ENCODE results near the gene IFT81.
A peak's percentile ranks its signal among the peaks of the same experiment; 100 is the strongest.
"Not testable (repeated sequence)": the region's sequence is repeated elsewhere in the genome, so short reads cannot be mapped to it uniquely, and the experiment has no call there.

Gene IFT81

GRCh38 chr12:110254971-110255540 is 130.9 kb downstream of the IFT81 start:
- peak in 2 of 42 donors; percentile 4 to 12 for DNase-seq
- intact Hi-C loops (cut with DNase I) = no loop called here

- DNase-seq = peak in 2 of 42 donors; percentile 3 to 5
- intact Hi-C loops (cut with DNase I) = not testable (repeated sequence)
Measured at GRCh38 chr12:110255890-110256456, 131.8 kb downstream of the IFT81 start.

GRCh38 chr12:110256780-110257431 is 132.7 kb downstream of the IFT81 start:
- peak in 10 of 42 donors; percentile 14 to 50 (median 30) for DNase-seq
- intact Hi-C loops (cut with DNase I) = no loop called here

- DNase-seq = peak in 2 of 42 donors; percentile 8 to 15
- intact Hi-C loops (cut with DNase I) = no loop called here
Measured at GRCh38 chr12:110258466-110258865, 134.3 kb downstream of the IFT81 start.

GRCh38 chr12:110262442-110263388 is 138.6 kb downstream of the IFT81 start:
- intact Hi-C loops (cut with DNase I) = no loop called here
- peak in 2 of 42 donors; percentile 17 to 30 for DNase-seq

GRCh38 chr12:110266381-110266960 is 142.3 kb downstream of the IFT81 start:
- intact Hi-C loops (cut with DNase I) = no loop called here
- peak in 1 of 42 donors; percentile 19 for DNase-seq

- intact Hi-C loops (cut with DNase I) = no loop called here
Measured at GRCh38 chr12:110266980-110267620, 142.9 kb downstream of the IFT81 start.

More at GRCh38 chr12:110266980-110267620, 142.9 kb downstream of the IFT81 start:
- peak in 5 of 42 donors; percentile 13 to 48 (median 36) for DNase-seq
